Effector memory CD4-positive, alpha-beta T cell (primary cell): ENCODE measurements around the gene DSCAML1.

ENCODE experiments used
- DNase-seq, 3 donors: peaks; one replicate each; pipeline ENCODE4 v3.0.0-alpha.2; 2020
- H3K27ac ChIP-seq: 2 replicates; pipeline ENCODE4 v1.7.0; 2013; ENCODE audit warnings: mild to moderate bottlenecking, low read length, moderate library complexity; ENCODE audit not compliant: insufficient read depth, poor library complexity, severe bottlenecking
- H3K27me3 ChIP-seq: replicated peaks from 2 replicates; pipeline ENCODE4 v1.7.0; 2013; ENCODE audit warnings: mild to moderate bottlenecking, low read length; ENCODE audit not compliant: insufficient read depth, control insufficient read depth, poor library complexity, severe bottlenecking
- H3K36me3 ChIP-seq: 2 replicates; pipeline ENCODE4 v1.7.0; 2013; ENCODE audit warnings: mild to moderate bottlenecking, low read length, moderate library complexity; ENCODE audit not compliant: control insufficient read depth, insufficient read depth
- H3K4me1 ChIP-seq: 2 replicates; pipeline ENCODE4 v1.7.0; 2013; ENCODE audit warnings: low read length, mild to moderate bottlenecking; ENCODE audit not compliant: control insufficient read depth, insufficient read depth, poor library complexity, severe bottlenecking
- H3K4me3 ChIP-seq: 2 replicates; pipeline ENCODE4 v1.7.0; 2013; ENCODE audit warnings: low read length, low read depth, mild to moderate bottlenecking; ENCODE audit not compliant: insufficient read depth, poor library complexity, severe bottlenecking
- H3K9me3 ChIP-seq: 2 replicates; pipeline ENCODE4 v1.7.0; 2013; ENCODE audit warnings: mild to moderate bottlenecking, low read length, moderate library complexity; ENCODE audit not compliant: control insufficient read depth

The DSCAML1 gene

DNA sequence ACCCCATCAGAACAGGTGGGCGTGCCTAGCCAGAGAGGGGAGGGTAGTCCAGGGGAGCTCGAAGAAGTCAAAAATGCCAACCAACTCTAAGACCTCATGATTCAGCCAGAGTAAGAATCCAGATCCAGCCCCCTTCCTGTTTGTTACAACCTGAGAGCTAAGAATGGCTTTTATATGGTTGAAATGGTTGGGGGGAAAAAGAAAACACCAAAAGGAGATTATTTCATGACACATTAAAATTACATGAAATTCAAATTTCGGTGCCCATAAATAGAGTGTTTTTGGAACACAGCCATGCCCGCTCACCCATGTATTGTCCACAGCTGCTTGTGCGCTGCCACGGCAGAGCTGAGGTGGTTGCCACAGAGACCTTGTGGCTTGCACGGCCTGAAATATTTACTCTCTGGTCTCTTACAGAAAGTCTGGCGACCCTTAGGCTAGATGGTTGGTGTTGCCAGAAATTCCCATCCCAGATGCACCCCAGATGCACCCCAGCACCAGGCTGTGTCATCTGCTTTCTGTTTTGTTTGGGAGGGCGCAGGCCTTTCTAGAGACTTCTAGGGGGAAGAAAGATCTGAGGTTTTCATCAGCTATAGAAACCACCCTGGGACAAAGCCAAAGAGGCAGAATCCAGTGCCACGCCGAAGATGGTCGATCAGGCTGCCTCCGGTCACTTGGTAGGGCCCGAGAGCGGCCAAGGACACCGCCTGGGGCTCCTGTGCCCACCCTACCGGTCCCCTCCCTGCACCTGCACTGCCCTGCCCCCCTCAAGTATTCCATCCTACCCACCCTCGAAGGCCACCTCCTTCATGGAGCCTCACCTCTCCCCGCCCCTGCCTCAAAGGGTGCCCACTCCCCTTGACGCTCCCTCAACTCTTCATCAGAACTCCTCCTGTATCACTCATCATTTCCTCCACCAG, 80.2 kb downstream of the DSCAML1 start:
- DNase-seq, result no peak

DNA sequence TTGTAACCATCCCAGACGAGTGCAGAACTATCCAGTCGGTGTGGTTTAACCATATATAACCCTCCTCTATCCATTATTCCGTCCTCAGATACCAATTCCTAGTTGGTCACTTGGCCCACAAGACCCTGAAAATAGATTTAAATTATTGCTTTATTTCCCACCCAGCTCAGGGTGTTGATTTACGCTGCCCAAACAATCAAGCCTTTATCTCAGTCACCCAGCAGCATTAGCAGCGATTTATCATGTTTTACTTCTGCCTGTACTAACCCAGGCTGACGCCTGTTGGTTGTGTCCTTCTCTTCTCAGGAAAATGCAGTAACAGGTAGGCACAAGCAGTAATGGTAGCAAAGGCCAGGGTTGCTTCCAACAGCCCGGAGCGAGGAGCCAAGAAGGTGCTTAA, 81.2 kb downstream of the DSCAML1 start:
- Histone ChIP-seq H3K9me3 (no peaks in the 10 kb centered on the region), H3K4me1 (no peaks in the 10 kb centered on the region), H3K36me3 (no peaks in the 10 kb centered on the region), H3K4me3 (no peak overlapping the region), H3K27ac (no peak overlapping the region), H3K27me3 (no peaks in the 10 kb centered on the region)
- DNase-seq, result no peak

More for the DNA sequence above, 80.2 kb downstream of the DSCAML1 start:
- H3K4me1 ChIP-seq, result no peaks in the 10 kb centered on the region
- H3K27me3 ChIP-seq, result no peaks in the 10 kb centered on the region
- H3K4me3 ChIP-seq, result no peak overlapping the region
- H3K9me3 ChIP-seq, result no peaks in the 10 kb centered on the region
- H3K36me3 ChIP-seq, result no peaks in the 10 kb centered on the region
- no peak overlapping the region for H3K27ac ChIP-seq

DNA sequence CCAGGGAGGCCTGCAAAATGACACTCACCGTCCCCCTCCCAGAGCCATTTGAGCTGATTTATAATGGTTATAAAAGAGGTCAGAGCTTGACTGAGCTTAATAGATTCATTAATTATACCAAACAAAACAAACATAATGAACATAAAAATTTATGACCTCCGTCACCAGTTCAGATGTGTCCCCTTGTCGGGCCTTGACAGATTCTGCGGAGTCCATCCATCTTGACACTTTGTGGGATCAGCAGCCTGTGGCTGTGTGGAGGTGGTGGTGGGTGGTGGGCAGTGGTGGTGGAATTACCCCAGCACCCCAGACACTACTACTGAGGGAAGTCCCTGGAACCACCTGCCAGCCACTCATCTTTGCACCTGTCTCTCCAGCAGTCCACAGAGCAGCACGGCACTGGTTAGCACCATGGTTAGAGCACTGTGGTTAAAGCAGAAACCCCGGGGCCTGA, 83.5 kb downstream of the DSCAML1 start:
- no peaks in the 10 kb centered on the region for H3K36me3 ChIP-seq
- H3K4me3 ChIP-seq, result no peak overlapping the region
- DNase-seq, result no peak
- H3K27me3 ChIP-seq, result no peaks in the 10 kb centered on the region
- H3K9me3 ChIP-seq, result no peaks in the 10 kb centered on the region
- H3K27ac ChIP-seq, result no peak overlapping the region
- no peaks in the 10 kb centered on the region for H3K4me1 ChIP-seq

DNA sequence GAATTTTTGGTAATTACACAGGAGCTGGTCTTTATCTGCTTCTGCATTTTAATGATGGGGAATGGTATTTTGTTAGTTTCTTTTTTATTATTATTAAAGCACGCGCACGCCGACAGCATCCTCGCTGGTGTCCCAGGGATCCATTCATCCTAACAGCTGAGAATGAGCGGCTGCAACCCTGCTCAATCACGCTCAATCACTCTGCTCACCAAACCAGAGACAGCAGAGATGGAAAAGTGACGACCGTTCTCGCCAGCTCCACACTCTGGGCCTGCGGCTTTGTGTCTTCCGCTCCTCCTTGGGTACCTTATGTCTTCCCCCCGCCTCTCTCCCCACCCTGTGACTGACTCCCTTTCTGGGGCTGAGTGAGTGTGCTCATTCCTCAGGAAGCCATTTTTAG, 84.5 kb downstream of the DSCAML1 start:
- DNase-seq, result no peak
- no peaks in the 10 kb centered on the region for H3K27me3 ChIP-seq
- H3K9me3 ChIP-seq, result no peaks in the 10 kb centered on the region
- no peak overlapping the region for H3K4me3 ChIP-seq
- H3K36me3 ChIP-seq, result no peaks in the 10 kb centered on the region
- no peaks in the 10 kb centered on the region for H3K4me1 ChIP-seq
- no peak overlapping the region for H3K27ac ChIP-seq

DNA sequence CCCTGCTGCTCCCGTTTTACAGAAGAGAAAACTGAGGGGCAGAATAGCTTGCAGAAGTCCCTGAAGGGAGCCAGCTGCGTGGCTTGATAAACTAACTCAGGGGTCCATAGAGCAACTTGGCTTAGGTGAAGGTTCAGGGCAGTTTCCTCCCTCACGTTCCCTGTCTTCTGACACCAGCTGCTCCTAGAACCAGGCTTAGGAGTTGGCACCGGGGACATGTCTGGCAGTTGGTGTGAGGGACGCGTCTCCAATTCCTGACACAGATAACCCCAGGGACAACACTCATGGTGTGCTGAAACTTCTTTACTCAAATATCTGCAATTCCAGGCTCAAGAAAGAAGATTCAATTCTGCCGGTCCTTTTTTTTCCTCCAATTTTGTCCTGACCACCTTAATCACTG, 85.7 kb downstream of the DSCAML1 start:
- H3K36me3 ChIP-seq, result no peaks in the 10 kb centered on the region
- H3K27me3 ChIP-seq, result no peaks in the 10 kb centered on the region
- no peaks in the 10 kb centered on the region for H3K4me1 ChIP-seq
- H3K9me3 ChIP-seq, result no peaks in the 10 kb centered on the region
- H3K4me3 ChIP-seq, result no peak overlapping the region
- no peak for DNase-seq
- H3K27ac ChIP-seq, result no peak overlapping the region

GRCh38 chr11:117710211-117710610, 86.8 kb downstream of the DSCAML1 start:
- H3K9me3 ChIP-seq, result no peaks in the 10 kb centered on the region
- H3K36me3 ChIP-seq, result no peaks in the 10 kb centered on the region
- DNase-seq, result no peak
- H3K27ac ChIP-seq, result no peak overlapping the region
- H3K4me3 ChIP-seq, result no peak overlapping the region
- no peaks in the 10 kb centered on the region for H3K27me3 ChIP-seq
- no peaks in the 10 kb centered on the region for H3K4me1 ChIP-seq

DNA sequence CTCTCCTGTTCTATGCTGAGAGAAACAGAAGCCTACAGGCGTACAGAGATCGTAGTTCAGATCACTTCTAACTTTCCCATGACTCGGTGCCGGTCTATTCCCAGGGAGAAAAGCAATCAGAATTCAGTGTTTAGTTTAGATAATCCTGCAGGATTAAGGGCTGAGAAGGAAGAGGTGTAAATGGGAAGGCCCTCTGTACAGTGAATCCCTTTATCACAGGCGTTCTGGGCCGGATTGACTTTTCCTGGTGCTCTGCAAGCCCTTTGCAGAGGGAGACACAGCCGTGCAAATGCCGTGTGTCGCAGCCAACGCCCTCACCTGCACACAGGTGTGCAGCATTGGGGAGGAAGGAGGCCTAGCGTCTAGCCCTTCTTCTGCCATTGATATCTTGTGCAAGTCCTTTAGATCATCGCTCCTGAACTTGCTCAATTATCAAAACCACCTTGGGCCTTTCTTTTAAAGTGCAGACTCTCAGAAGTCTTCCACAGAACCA, 90.6 kb downstream of the DSCAML1 start:
- Histone ChIP-seq H3K36me3 (no peaks in the 10 kb centered on the region), H3K27ac (no peak overlapping the region), H3K4me1 (no peaks in the 10 kb centered on the region), H3K4me3 (no peak overlapping the region), H3K9me3 (no peaks in the 10 kb centered on the region), H3K27me3 (no peaks in the 10 kb centered on the region)
- no peak for DNase-seq

DNA sequence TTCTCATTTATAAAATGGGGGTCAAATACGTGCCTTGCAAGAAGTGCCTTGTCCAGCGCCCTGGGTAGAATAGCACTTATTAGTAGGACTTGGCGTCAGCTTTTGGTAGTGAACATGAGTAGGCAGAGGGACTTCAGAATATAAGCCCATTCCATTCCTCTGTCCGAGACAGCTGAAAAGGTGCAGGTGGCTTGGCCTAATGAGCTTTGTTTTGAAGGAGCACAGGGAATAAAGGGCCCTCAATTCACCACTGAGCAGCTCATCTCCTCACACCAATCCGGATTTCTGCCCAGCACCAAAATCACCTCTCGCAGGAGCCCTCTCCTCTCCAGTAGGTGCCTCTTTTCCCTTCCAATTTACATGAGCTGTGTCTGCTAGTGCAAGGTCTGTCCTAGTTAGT, 91.2 kb downstream of the DSCAML1 start:
- Histone ChIP-seq H3K27ac (no peak overlapping the region), H3K9me3 (no peaks in the 10 kb centered on the region), H3K4me3 (no peak overlapping the region), H3K27me3 (no peaks in the 10 kb centered on the region), H3K4me1 (no peaks in the 10 kb centered on the region), H3K36me3 (no peaks in the 10 kb centered on the region)
- no peak for DNase-seq

- Histone ChIP-seq H3K9me3 (no peaks in the 10 kb centered on the region), H3K36me3 (no peaks in the 10 kb centered on the region), H3K4me3 (no peak overlapping the region), H3K27ac (no peak overlapping the region), H3K4me1 (no peaks in the 10 kb centered on the region), H3K27me3 (no peaks in the 10 kb centered on the region)
- no peak for DNase-seq
These were observed 92.5 kb downstream of the DSCAML1 start for GRCh38 chr11:117704395-117705100.
